Keratinocyte (primary cell): Measurements from ENCODE around the gene TMPRSS3.

Source experiments
- CTCF ChIP-seq, 3 experiments: IDR thresholded peaks in 1 of 3; conservative IDR thresholded peaks in 1 of 3; optimal IDR thresholded peaks in 1 of 3; 2 replicates in 2 of 3; 3 replicates in 1 of 3; pipeline versions ENCODE3 to v1.5.1; 2011; ENCODE audit warnings: low read length in 3 of 3, mild to moderate bottlenecking in 3 of 3, moderate library complexity in 2 of 3, control low read depth in 1 of 3, inconsistent platforms in 1 of 3; ENCODE audit not compliant: insufficient read depth in 2 of 3; ENCODE audit errors: extremely low read depth in 1 of 3
- EZH2 ChIP-seq: IDR thresholded peaks from one replicate; pipeline ENCODE4 v1.6.1; 2012; ENCODE audit warnings: inconsistent platforms, mild to moderate bottlenecking, low read length, moderate library complexity

GRCh38 chr21:42395905-42396651 lies at the start of gene TMPRSS3:
- no peak for TF ChIP-seq CTCF (optimal IDR thresholded peaks at IDR 0.05 in 1 of 3, IDR thresholded peaks at IDR 0.05 in 1 of 3, conservative IDR thresholded peaks at IDR 0.05 in 1 of 3; ENCODE audit: extremely low read depth in 1 of 3, insufficient read depth in 2 of 3, low read length in 3 of 3)
- no peak for TF ChIP-seq EZH2
